LNCaP clone FGC (cell line): ENCODE measurements around the gene PGAM2.

Source experiments
- DNase-seq: peaks from one replicate; pipeline ENCODE4 v3.0.0-alpha.2; 2011; ENCODE audit warnings: low read depth
- H3K4me3 ChIP-seq: 2 replicates; pipeline ENCODE4 v1.5.1; 2011; ENCODE audit warnings: mild to moderate bottlenecking, low read depth, low read length, control low read depth
- TF ChIP-seq, protein P1 (sequence below): IDR thresholded peaks from 2 replicates; pipeline ENCODE4 v1.5.1; 2012; ENCODE audit warnings: mild to moderate bottlenecking; ENCODE audit not compliant: control insufficient read depth, insufficient read depth; ENCODE audit errors: extremely low read depth

The PGAM2 gene

GRCh38 chr7:44081266-44081748 is 15.9 kb upstream of the PGAM2 start:
- no peak for DNase-seq
- TF ChIP-seq, protein P1, sequence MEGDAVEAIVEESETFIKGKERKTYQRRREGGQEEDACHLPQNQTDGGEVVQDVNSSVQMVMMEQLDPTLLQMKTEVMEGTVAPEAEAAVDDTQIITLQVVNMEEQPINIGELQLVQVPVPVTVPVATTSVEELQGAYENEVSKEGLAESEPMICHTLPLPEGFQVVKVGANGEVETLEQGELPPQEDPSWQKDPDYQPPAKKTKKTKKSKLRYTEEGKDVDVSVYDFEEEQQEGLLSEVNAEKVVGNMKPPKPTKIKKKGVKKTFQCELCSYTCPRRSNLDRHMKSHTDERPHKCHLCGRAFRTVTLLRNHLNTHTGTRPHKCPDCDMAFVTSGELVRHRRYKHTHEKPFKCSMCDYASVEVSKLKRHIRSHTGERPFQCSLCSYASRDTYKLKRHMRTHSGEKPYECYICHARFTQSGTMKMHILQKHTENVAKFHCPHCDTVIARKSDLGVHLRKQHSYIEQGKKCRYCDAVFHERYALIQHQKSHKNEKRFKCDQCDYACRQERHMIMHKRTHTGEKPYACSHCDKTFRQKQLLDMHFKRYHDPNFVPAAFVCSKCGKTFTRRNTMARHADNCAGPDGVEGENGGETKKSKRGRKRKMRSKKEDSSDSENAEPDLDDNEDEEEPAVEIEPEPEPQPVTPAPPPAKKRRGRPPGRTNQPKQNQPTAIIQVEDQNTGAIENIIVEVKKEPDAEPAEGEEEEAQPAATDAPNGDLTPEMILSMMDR: no peak
- H3K4me3 ChIP-seq: peak overlapping the region; percentile 81

DNA sequence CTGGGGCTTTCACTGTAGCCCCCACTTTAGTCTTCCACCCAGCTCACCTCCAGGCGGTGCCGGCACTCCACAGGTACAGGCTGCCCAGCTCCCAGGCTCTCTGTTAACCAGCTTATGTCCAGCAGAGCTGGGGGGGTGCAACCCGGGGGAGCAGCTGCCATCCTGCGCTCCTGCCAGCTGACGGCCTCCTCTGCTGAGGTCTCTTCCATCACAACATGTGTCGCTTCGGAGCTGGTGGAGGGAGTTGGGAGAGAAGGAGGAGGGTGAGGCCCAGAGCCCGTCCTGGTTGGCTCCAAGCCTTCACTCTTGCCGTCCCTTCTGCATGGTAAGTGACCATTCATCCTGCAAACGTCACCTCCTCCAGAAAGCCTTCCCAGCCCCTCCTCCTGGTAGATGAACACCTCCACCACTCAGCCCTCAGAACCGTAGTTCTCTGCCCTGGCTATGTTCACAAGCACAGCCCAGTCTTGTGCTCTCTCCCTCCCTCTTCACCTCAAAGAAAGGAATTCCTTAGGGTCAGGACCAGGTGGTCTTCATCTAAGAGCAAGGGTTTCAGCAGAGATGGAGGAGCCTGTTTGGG is 15.4 kb upstream of the PGAM2 start:
- TF ChIP-seq, protein P1: no peak
- H3K4me3 ChIP-seq: peak overlapping the region; percentile 81
- DNase-seq: no peak

GRCh38 chr7:44080118-44080517 is 14.8 kb upstream of the PGAM2 start:
- no peak overlapping the region for H3K4me3 ChIP-seq
- no peak for DNase-seq
- TF ChIP-seq, protein P1: no peak

DNA sequence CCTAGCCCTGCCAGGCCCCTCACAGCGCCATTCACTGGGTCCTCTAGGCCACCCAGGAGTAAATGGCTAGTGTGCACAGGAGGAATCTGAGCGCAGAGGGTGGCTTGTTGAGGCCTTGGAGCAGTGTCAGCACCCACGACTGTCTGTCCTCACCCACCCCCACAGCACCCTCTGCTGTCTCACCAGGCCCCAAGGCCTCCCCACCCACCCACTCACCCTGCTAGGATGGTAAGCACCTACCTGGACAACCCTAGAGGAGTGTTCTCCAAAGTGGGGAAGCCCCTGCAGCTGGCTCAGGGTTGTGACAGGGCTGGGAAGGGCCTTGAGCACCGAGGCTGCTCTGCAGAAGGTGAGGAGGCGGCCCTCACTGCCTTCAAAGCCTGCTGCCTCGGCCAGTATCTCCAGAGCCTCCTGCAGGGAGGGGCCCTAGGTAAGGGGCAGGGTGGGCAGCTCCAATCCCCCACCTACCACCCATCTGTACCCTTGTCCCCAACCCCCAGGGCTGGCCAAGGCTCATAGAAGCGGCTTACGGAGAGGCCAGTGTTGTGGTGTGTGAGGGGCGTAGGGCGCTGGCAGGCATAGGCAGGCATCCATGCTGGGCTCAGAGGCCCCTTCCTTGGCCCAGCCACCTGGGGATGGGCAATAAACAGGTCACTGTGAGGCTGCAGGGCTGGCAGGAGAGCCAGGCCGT is 14.1 kb upstream of the PGAM2 start:
- DNase-seq: no peak
- H3K4me3 ChIP-seq: no peak overlapping the region
- TF ChIP-seq, protein P1: no peak

- H3K4me3 ChIP-seq: no peak overlapping the region
Measured at GRCh38 chr7:44078521-44078920, 13.2 kb upstream of the PGAM2 start.

DNA sequence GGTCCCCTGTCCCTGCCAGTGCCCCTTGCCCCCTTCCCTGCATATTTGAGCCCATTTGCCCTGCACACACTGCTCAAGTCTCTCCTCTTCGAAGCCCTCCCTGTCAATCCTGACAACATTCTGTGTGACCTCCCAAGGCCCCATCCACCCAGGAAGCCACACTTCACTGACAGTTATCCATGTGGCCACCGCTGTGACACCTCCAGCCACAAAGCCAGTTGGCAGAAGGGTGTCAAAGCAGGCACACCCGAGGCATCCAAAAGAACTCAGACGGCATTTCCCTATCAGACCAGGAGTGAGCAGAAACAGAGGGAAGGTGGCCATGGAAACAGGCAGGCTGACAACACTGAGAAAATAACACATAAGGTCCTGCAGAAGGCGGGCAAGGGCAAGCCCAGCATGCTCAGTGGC is 12.3 kb upstream of the PGAM2 start:
- H3K4me3 ChIP-seq: no peak overlapping the region
- no peak for DNase-seq
- TF ChIP-seq, protein P1: no peak

More at GRCh38 chr7:44078521-44078920, 13.2 kb upstream of the PGAM2 start:
- TF ChIP-seq, protein P1: no peak
- no peak for DNase-seq
